Activated CD4-positive, CD25-positive, alpha-beta regulatory T cell treated with anti-CD3 and anti-CD28 coated beads, Interleukin-2, amount 50 U/mL, for 24 hours (primary cell): ENCODE data around the gene CORO2B.

Experiments
- ATAC-seq, 2 donors: fragments of 150-1000 bp; cut with Tn5 transposase; one replicate each; pipeline ENCODE4 v1.10.0; 2021; ENCODE audit warnings: mild to moderate bottlenecking in 1 of 2, moderate library complexity in 1 of 2

CORO2B gene

GRCh38 chr15:68612503-68612902, 33.7 kb downstream of the CORO2B start:
- no peak for ATAC-seq

GRCh38 chr15:68612979-68613740, 34.4 kb downstream of the CORO2B start:
- no peak for ATAC-seq

GRCh38 chr15:68614286-68615035, 35.7 kb downstream of the CORO2B start:
- no peak for ATAC-seq

GRCh38 chr15:68615301-68615700, 36.5 kb downstream of the CORO2B start:
- ATAC-seq, result no peak

GRCh38 chr15:68615811-68616210, 37.0 kb downstream of the CORO2B start:
- ATAC-seq, result no peak

GRCh38 chr15:68616397-68616796, 37.6 kb downstream of the CORO2B start:
- ATAC-seq, result no peak

- ATAC-seq, result no peak
Observed at GRCh38 chr15:68617001-68617400, 38.2 kb downstream of the CORO2B start.

GRCh38 chr15:68617777-68618176, 39.0 kb downstream of the CORO2B start:
- no peak for ATAC-seq

- no peak for ATAC-seq
Observed at GRCh38 chr15:68618394-68618793, 39.6 kb downstream of the CORO2B start.

GRCh38 chr15:68618908-68619698, 40.3 kb downstream of the CORO2B start:
- ATAC-seq, result no peak

GRCh38 chr15:68620721-68621527, 42.1 kb downstream of the CORO2B start:
- no peak for ATAC-seq

- no peak for ATAC-seq
Observed at GRCh38 chr15:68621535-68621934, 42.7 kb downstream of the CORO2B start.

- ATAC-seq, result no peak
Observed at GRCh38 chr15:68623301-68623892, 44.6 kb downstream of the CORO2B start.

GRCh38 chr15:68625853-68626252, 47.1 kb downstream of the CORO2B start:
- ATAC-seq, result no peak

- no peak for ATAC-seq
Observed at GRCh38 chr15:68626283-68626682, 47.5 kb downstream of the CORO2B start.

- ATAC-seq, result no peak
Observed at GRCh38 chr15:68626739-68627138, 47.9 kb downstream of the CORO2B start.

- ATAC-seq, result no peak
Observed at GRCh38 chr15:68627476-68627875, 48.7 kb downstream of the CORO2B start.

GRCh38 chr15:68627995-68628394, 49.2 kb downstream of the CORO2B start:
- no peak for ATAC-seq

- no peak for ATAC-seq
Observed at GRCh38 chr15:68629519-68630210, 50.9 kb downstream of the CORO2B start.

- ATAC-seq, result no peak
Observed at GRCh38 chr15:68630211-68630555, 51.4 kb downstream of the CORO2B start.

- no peak for ATAC-seq
Observed at GRCh38 chr15:68630836-68631235, 52.0 kb downstream of the CORO2B start.
